ENCODE measurements around the gene COL25A1. TPM values are rescaled to one million over a fixed set of nuclear protein-coding genes. Genes with fewer than 3 reads are reported as not detected.

Gene COL25A1
- total RNA-seq, 1 experiment from 2014 or later, result not detected

DNA sequence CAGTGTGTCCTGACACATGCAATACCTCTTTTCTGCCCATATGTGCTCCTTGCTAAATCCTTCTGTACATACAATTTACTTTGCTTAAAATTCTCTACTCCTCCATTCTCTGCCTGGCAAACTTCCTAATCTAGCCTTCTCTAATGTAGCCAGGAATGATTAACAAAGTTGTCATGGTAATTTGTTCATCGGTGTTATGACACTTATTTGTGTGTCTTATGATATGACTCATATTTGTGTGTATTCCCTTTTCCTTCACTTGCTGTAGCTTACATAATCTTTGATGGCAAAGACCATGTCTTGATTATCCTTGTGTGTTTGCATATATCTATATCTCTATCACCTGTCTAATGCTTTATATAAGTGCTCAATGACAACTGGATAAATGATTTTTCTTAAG lies 133.3 kb downstream of the COL25A1 start:
- no peaks in the 10 kb centered on the region for H3K36me3 ChIP-seq (ENCODE audit: control insufficient read depth in 1 of 2, insufficient read depth in 2 of 2, low read length in 2 of 2)
- no TSS peak for BruUV-seq (replicated peaks)
- ATAC-seq (peak; percentile 34; the same call in 1 of the 2 replicates), DNase-seq (ENCODE audit: low read depth, low spot score) (no peak)
- H4K20me1 ChIP-seq (ENCODE audit: insufficient read depth), result no peaks in the 10 kb centered on the region; the same call in 1 of the 2 replicates
- TF ChIP-seq ZFX (IDR thresholded peaks at IDR 0.05), result no peak
- TF ChIP-seq, protein P1, sequence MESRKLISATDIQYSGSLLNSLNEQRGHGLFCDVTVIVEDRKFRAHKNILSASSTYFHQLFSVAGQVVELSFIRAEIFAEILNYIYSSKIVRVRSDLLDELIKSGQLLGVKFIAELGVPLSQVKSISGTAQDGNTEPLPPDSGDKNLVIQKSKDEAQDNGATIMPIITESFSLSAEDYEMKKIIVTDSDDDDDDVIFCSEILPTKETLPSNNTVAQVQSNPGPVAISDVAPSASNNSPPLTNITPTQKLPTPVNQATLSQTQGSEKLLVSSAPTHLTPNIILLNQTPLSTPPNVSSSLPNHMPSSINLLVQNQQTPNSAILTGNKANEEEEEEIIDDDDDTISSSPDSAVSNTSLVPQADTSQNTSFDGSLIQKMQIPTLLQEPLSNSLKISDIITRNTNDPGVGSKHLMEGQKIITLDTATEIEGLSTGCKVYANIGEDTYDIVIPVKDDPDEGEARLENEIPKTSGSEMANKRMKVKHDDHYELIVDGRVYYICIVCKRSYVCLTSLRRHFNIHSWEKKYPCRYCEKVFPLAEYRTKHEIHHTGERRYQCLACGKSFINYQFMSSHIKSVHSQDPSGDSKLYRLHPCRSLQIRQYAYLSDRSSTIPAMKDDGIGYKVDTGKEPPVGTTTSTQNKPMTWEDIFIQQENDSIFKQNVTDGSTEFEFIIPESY (IDR thresholded peaks at IDR 0.05; ENCODE audit: extremely low read depth, insufficient replicate concordance, low read length), result no peak
- TF ChIP-seq TCF7L2 (IDR thresholded peaks at IDR 0.05; ENCODE audit: borderline replicate concordance, extremely low read depth, insufficient read depth, insufficient read length), result no peak
- TF ChIP-seq, protein P2, sequence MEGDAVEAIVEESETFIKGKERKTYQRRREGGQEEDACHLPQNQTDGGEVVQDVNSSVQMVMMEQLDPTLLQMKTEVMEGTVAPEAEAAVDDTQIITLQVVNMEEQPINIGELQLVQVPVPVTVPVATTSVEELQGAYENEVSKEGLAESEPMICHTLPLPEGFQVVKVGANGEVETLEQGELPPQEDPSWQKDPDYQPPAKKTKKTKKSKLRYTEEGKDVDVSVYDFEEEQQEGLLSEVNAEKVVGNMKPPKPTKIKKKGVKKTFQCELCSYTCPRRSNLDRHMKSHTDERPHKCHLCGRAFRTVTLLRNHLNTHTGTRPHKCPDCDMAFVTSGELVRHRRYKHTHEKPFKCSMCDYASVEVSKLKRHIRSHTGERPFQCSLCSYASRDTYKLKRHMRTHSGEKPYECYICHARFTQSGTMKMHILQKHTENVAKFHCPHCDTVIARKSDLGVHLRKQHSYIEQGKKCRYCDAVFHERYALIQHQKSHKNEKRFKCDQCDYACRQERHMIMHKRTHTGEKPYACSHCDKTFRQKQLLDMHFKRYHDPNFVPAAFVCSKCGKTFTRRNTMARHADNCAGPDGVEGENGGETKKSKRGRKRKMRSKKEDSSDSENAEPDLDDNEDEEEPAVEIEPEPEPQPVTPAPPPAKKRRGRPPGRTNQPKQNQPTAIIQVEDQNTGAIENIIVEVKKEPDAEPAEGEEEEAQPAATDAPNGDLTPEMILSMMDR (IDR thresholded peaks at IDR 0.05 in 2 of 3, conservative IDR thresholded peaks at IDR 0.05 in 1 of 3; ENCODE audit: borderline replicate concordance in 1 of 3, insufficient read depth in 1 of 3, low read depth in 2 of 3, low read length in 2 of 3), result no peak
- no peak for TF ChIP-seq CBX3 (IDR thresholded peaks at IDR 0.05; ENCODE audit: low read depth)
- TF ChIP-seq, protein P3, sequence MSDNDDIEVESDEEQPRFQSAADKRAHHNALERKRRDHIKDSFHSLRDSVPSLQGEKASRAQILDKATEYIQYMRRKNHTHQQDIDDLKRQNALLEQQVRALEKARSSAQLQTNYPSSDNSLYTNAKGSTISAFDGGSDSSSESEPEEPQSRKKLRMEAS (IDR thresholded peaks at IDR 0.05), result no peak
- no peak for TF ChIP-seq SIN3A (IDR thresholded peaks at IDR 0.05; ENCODE audit: low read depth)
- TF ChIP-seq, protein P4, sequence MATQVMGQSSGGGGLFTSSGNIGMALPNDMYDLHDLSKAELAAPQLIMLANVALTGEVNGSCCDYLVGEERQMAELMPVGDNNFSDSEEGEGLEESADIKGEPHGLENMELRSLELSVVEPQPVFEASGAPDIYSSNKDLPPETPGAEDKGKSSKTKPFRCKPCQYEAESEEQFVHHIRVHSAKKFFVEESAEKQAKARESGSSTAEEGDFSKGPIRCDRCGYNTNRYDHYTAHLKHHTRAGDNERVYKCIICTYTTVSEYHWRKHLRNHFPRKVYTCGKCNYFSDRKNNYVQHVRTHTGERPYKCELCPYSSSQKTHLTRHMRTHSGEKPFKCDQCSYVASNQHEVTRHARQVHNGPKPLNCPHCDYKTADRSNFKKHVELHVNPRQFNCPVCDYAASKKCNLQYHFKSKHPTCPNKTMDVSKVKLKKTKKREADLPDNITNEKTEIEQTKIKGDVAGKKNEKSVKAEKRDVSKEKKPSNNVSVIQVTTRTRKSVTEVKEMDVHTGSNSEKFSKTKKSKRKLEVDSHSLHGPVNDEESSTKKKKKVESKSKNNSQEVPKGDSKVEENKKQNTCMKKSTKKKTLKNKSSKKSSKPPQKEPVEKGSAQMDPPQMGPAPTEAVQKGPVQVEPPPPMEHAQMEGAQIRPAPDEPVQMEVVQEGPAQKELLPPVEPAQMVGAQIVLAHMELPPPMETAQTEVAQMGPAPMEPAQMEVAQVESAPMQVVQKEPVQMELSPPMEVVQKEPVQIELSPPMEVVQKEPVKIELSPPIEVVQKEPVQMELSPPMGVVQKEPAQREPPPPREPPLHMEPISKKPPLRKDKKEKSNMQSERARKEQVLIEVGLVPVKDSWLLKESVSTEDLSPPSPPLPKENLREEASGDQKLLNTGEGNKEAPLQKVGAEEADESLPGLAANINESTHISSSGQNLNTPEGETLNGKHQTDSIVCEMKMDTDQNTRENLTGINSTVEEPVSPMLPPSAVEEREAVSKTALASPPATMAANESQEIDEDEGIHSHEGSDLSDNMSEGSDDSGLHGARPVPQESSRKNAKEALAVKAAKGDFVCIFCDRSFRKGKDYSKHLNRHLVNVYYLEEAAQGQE (IDR thresholded peaks at IDR 0.05; ENCODE audit: low read depth), result no peak
- TF ChIP-seq, protein P5, sequence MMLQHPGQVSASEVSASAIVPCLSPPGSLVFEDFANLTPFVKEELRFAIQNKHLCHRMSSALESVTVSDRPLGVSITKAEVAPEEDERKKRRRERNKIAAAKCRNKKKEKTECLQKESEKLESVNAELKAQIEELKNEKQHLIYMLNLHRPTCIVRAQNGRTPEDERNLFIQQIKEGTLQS (IDR thresholded peaks at IDR 0.05), result no peak
- TF ChIP-seq JUND (IDR thresholded peaks at IDR 0.05), result no peak
- TF ChIP-seq CEBPB (IDR thresholded peaks at IDR 0.05; ENCODE audit: low read depth), result no peak
- TF ChIP-seq ZNF274 (IDR thresholded peaks at IDR 0.05; ENCODE audit: low read depth, low read length), result no peak
- TF ChIP-seq ELF1 (IDR thresholded peaks at IDR 0.05; ENCODE audit: borderline replicate concordance, low read depth), result no peak
- no peaks in the 10 kb centered on the region for H3K4me1 ChIP-seq (ENCODE audit: control insufficient read depth in 1 of 2, insufficient read depth in 2 of 2, low read length in 2 of 2)
- H3K9me3 ChIP-seq (ENCODE audit: control insufficient read depth in 1 of 2, insufficient read depth in 1 of 2, low read depth in 1 of 2, low read length in 2 of 2), result no peaks in the 10 kb centered on the region
- peaks cover 66% of the 10 kb centered on the region for H3K27me3 ChIP-seq (ENCODE audit: insufficient read depth, low read length)
- H3K27ac ChIP-seq (ENCODE audit: low read depth, low read length), result no peak overlapping the region
- no peaks in the 10 kb centered on the region for H3K79me2 ChIP-seq (ENCODE audit: insufficient read depth, low read length)
- H3K9me2 ChIP-seq (ENCODE audit: insufficient read depth), result no peaks in the 10 kb centered on the region
- H3K4me2 ChIP-seq (ENCODE audit: low read length), result no peak overlapping the region
- no peak overlapping the region for H3K4me3 ChIP-seq (replicated peaks in 1 of 2; ENCODE audit: low read depth in 1 of 2, low read length in 2 of 2)
- ChIA-PET CTCF (no interaction called here), POLR2A (no interaction called here), RAD21 (ENCODE audit: low non-redundant PET in 1 of 2, low total read pairs in 2 of 2, uncharacterized antibody in 2 of 2, unreplicated experiment in 2 of 2) (no interaction called here)
- no peak overlapping the region for H2AFZ ChIP-seq (ENCODE audit: low read depth, low read length, poor library complexity, severe bottlenecking)
- intact Hi-C loops (cut with micrococcal nuclease), result no loop called here
- no peak overlapping the region for H3K9ac ChIP-seq (ENCODE audit: low read length)
